Cardiac septum (tissue), 1 donor: ENCODE measurements around the gene MTERF1. TPM values are rescaled to one million over a fixed set of nuclear protein-coding genes. Genes with fewer than 3 reads are reported as not detected.
"Not testable (repeated sequence)": the region's sequence is repeated elsewhere in the genome, so short reads cannot be mapped to it uniquely, and the experiment has no call there.

Experiments
- DNase-seq: peaks from one replicate; pipeline ENCODE4 v3.0.0-alpha.2; 2020; ENCODE audit warnings: low spot score
- intact Hi-C: fragments of 100-400 bp; cut with DNase I; formaldehyde crosslinking; loops from one replicate; pipeline ENCODE4 v1.14.0; 2022
- long read RNA-seq: library from polyadenylated mRNA; unstranded; transcript quantifications from one replicate; pipeline ENCODE4 v2.0.0, GENCODE V29; 2021
- total RNA-seq: library from RNA; stranded (reverse); fragmentation: NEBNext Ultra II Directional; extraction: Animal tissue kit (Norgen Biotek cat#: 25700); gene quantifications from one replicate; pipeline ENCODE4 v1.2.1, GENCODE V29; 2021
- donor health status: DM: no; HTN: no; CAD: no.

Gene MTERF1
- 7.5 TPM for total RNA-seq
- long read RNA-seq, transcript MTERF1-201 (3 exons, 1,997 nt), result major isoform, 6 of 12 reads
- long read RNA-seq, partial matches to known transcripts, result 0 of 12 reads
- long read RNA-seq, other reads (novel, unspliced or antisense), result 5 of 12 reads

- peak; percentile 95 for DNase-seq
These were observed at the start of gene MTERF1 for GRCh38 chr7:91880413-91881241. Gene MTERF1 (minus strand): TSS chr7:91880702. CDS start chr7:91880083, 619 bp downstream.

DNA sequence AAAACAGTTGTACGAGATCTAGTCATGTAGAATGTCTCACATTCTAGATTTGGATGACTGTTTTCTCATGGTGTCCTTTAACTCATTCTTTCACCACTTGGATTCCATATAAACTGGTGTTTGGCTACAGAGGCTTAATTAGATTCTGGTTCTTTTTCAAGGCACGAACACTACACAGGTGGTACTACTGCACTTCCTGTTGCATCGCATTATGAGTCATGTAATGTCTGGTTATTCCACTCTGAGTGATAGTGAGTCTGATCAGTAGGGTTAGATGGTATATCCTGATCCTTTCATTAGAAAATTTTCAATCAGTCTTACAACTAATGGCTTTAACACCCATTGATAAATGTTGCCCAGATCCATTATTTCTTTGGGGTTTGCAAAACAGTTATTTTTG is 49.0 kb upstream of the MTERF1 start:
- DNase-seq, result no peak
- intact Hi-C loops, result no loop called here

More at GRCh38 chr7:91880413-91881241, at the start of gene MTERF1:
- intact Hi-C loops, result loop anchor here (5.0 to 10.0 kb wide), 2 partner anchors 174 to 567 kb away; partner anchors contain the start of gene GATAD1

- intact Hi-C loops, result no loop called here
- DNase-seq, result no peak
These were observed 47.4 kb upstream of the MTERF1 start for GRCh38 chr7:91927912-91928311.

DNA sequence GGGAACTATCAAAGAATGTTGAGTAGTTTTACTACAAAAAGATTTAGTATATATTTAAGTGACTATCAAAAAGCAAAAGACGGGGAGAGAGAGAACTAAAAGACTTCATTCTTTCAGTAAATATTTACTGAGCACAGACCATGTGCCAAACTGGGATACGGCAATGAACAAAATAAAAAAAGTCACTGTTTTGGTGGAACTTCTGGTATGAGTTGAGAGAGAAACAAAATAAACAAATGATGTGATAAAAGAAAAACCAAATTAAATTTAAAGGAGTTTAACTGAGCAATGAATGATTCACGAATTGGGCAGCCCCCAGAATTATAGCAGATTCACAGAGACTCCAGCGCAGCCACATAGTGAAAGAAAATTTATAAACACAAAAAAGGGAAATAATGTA is 42.4 kb upstream of the MTERF1 start:
- no peak for DNase-seq
- intact Hi-C loops, result no loop called here

- intact Hi-C loops, result no loop called here
- no peak for DNase-seq
These were observed 37.9 kb upstream of the MTERF1 start for GRCh38 chr7:91918356-91918755.

GRCh38 chr7:91916051-91916440 is 35.5 kb upstream of the MTERF1 start:
- intact Hi-C loops, result no loop called here

GRCh38 chr7:91915401-91916050 is 35.0 kb upstream of the MTERF1 start:
- no peak for DNase-seq
- intact Hi-C loops, result no loop called here

More at GRCh38 chr7:91916051-91916440, 35.5 kb upstream of the MTERF1 start:
- no peak for DNase-seq

GRCh38 chr7:91913612-91914011 is 33.1 kb upstream of the MTERF1 start:
- no peak for DNase-seq
- intact Hi-C loops, result no loop called here

DNA sequence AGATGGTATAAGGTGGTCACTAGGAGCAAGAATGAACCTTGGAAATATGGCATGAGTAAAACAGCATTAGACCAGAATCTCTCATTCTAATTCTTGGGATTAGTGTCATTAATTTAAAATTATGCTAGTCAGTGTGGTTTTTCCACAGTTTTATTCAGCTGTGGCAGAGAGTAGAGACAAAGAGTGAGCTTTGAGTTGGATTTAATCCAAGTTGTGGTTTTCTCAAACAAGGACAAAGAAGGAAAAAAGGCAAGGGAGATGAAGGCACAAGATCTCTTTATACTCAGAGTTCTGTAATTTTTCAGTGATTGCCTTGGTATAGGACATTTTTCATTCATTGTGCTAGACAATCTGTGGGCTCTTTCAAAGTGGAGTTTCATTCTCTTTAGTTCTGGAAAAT is 32.0 kb upstream of the MTERF1 start:
- intact Hi-C loops, result no loop called here
- DNase-seq, result no peak

DNA sequence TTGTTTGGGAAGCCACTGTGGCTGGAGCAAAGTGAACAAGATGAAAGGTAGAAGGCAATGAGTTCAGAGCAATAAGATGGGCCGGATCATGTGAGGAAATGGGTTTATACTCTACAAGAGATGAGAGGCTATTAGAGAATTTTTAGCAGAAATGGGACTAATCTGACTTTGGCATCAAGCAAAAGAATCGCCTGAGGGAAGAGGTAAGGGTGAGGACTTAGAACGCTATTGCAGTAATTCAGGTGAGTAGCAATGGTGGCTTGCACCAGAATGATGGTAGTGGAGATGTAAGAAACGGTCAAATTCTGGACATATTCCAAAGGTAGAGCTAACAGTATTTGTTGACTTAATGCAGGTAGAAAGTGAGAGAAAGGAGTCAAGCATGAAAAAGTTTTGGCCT is 30.6 kb upstream of the MTERF1 start:
- DNase-seq, result no peak
- intact Hi-C loops, result no loop called here

- DNase-seq, result no peak
- intact Hi-C loops, result no loop called here
These were observed 29.7 kb upstream of the MTERF1 start for GRCh38 chr7:91910171-91910570.

DNA sequence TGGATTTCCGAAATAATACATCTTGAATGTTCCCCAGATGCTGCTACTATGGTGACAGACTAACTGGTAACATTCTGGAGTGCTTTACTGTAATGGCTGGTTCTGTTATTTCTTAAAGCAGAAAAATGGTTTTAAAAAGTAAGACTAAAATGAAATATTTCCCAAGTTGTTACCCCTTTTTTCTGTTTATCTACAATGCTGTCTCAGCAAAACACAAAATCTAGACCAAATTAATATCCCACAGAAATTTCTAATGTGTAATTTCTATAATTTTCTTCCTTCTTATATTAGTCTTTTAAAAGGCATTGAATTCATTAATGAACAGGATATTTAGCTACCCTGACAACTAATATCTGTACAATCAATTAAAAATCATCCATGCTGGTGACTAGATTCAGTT is 19.1 kb upstream of the MTERF1 start:
- intact Hi-C loops, result no loop called here
- DNase-seq, result no peak

GRCh38 chr7:91898240-91898992 is 17.9 kb upstream of the MTERF1 start:
- intact Hi-C loops, result no loop called here
- DNase-seq, result no peak

GRCh38 chr7:91894781-91895480 is 14.4 kb upstream of the MTERF1 start:
- intact Hi-C loops, result no loop called here
- no peak for DNase-seq

GRCh38 chr7:91893699-91894098 is 13.2 kb upstream of the MTERF1 start:
- DNase-seq, intact Hi-C loops: not testable (repeated sequence)

- no peak for DNase-seq
- intact Hi-C loops, result no loop called here
These were observed 12.4 kb upstream of the MTERF1 start for GRCh38 chr7:91892821-91893340.

GRCh38 chr7:91892099-91892705 is 11.7 kb upstream of the MTERF1 start:
- DNase-seq, result no peak

GRCh38 chr7:91888271-91889175 is 8.0 kb upstream of the MTERF1 start:
- not testable (repeated sequence) for DNase-seq
- intact Hi-C loops, result loop anchor here (10.0 kb wide), 1 partner anchor 166 kb away; no protein-coding TSS in a partner anchor

More at GRCh38 chr7:91892099-91892705, 11.7 kb upstream of the MTERF1 start:
- intact Hi-C loops, result no loop called here
